Fibroblast of pulmonary artery (primary cell): ENCODE measurements around the gene EVX2.

ENCODE experiments used
- DNase-seq: peaks from one replicate; pipeline ENCODE4 v3.0.0-alpha.2; 2010; ENCODE audit warnings: low read depth
- H3K4me3 ChIP-seq: replicated peaks from 2 replicates; pipeline ENCODE4 v1.5.1; 2011; ENCODE audit warnings: low read depth, mild to moderate bottlenecking, control low read depth, low read length, moderate library complexity
- CTCF ChIP-seq: IDR thresholded peaks from 2 replicates; pipeline ENCODE4 v1.5.1; 2011; ENCODE audit warnings: mild to moderate bottlenecking, control low read depth, low read length, inconsistent platforms; ENCODE audit errors: missing control alignments

EVX2 gene

GRCh38 chr2:176079831-176080539 is 3.8 kb downstream of the EVX2 start:
- peak; percentile 28 for DNase-seq
- peak; percentile 27 for TF ChIP-seq CTCF
- no peak overlapping the region for H3K4me3 ChIP-seq

- no peak for DNase-seq
- TF ChIP-seq CTCF, result no peak
- no peak overlapping the region for H3K4me3 ChIP-seq
These were observed 4.4 kb downstream of the EVX2 start for GRCh38 chr2:176079285-176079830.

GRCh38 chr2:176078541-176079284 is 5.0 kb downstream of the EVX2 start:
- no peak for TF ChIP-seq CTCF
- DNase-seq, result no peak

GRCh38 chr2:176076796-176077195 is 7.0 kb downstream of the EVX2 start:
- no peak overlapping the region for H3K4me3 ChIP-seq
- no peak for DNase-seq
- no peak for TF ChIP-seq CTCF

More at GRCh38 chr2:176078541-176079284, 5.0 kb downstream of the EVX2 start:
- H3K4me3 ChIP-seq, result no peak overlapping the region

GRCh38 chr2:176076063-176076462 is 7.7 kb downstream of the EVX2 start:
- no peak overlapping the region for H3K4me3 ChIP-seq
- no peak for DNase-seq
- TF ChIP-seq CTCF, result no peak

GRCh38 chr2:176075481-176075880 is 8.3 kb downstream of the EVX2 start:
- DNase-seq, result no peak
- no peak for TF ChIP-seq CTCF
- no peak overlapping the region for H3K4me3 ChIP-seq
